Omental fat pad (tissue), 4 donors: ENCODE data around the gene BORCS5. TPM values are rescaled to one million over a fixed set of nuclear protein-coding genes. Genes with fewer than 3 reads are reported as not detected.
A peak's percentile ranks its signal among the peaks of the same experiment; 100 is the strongest.

Experiments
- ATAC-seq: fragments of 150-250 bp; one replicate; pipeline ENCODE4 v1.9.1; 2016; ENCODE audit warnings: mild to moderate bottlenecking, moderate library complexity; ENCODE audit not compliant: low FRiP score
- DNase-seq: peaks from one replicate; pipeline ENCODE4 v3.0.0-alpha.2; 2019; ENCODE audit warnings: low spot score
- CTCF ChIP-seq, 3 donors: fragments of 450-650 bp; IDR thresholded peaks; one replicate each; pipeline ENCODE4 v1.5.1; 2016 to 2017; ENCODE audit warnings: antibody characterized with exemption in 3 of 3, mild to moderate bottlenecking in 3 of 3, moderate library complexity in 2 of 3
- total RNA-seq, 4 donors: library from RNA; depleted of rRNA; stranded (reverse); fragments of >200 nt; gene quantifications; one replicate each; pipeline ENCODE4 v1.1.0, GENCODE V29; 2016

The BORCS5 gene
- total RNA-seq, 4 donors from 2014 or later: 11.4 to 17.1 (median 15.7) TPM

GRCh38 chr12:12436831-12437345 lies 80.0 kb downstream of the BORCS5 start:
- DNase-seq (no peak), ATAC-seq (no peak)
- no peak for TF ChIP-seq CTCF (IDR thresholded peaks at IDR 0.05)

- DNase-seq (no peak), ATAC-seq (peak; percentile 83)
- no peak for TF ChIP-seq CTCF (IDR thresholded peaks at IDR 0.05)
Measured at GRCh38 chr12:12439636-12440035, 82.8 kb downstream of the BORCS5 start.

- ATAC-seq (no peak), DNase-seq (no peak)
- no peak for TF ChIP-seq CTCF (IDR thresholded peaks at IDR 0.05)
Measured at GRCh38 chr12:12440784-12441428, 84.0 kb downstream of the BORCS5 start.

GRCh38 chr12:12441429-12441807 lies 84.5 kb downstream of the BORCS5 start:
- DNase-seq (no peak), ATAC-seq (no peak)
- no peak for TF ChIP-seq CTCF (IDR thresholded peaks at IDR 0.05)

GRCh38 chr12:12441843-12442461 lies 85.1 kb downstream of the BORCS5 start:
- ATAC-seq (no peak), DNase-seq (no peak)
- no peak for TF ChIP-seq CTCF (IDR thresholded peaks at IDR 0.05)

GRCh38 chr12:12442548-12443071 lies 85.7 kb downstream of the BORCS5 start:
- ATAC-seq: no peak
- DNase-seq: no peak
- no peak for TF ChIP-seq CTCF (IDR thresholded peaks at IDR 0.05)
